EH (cell line): Measurements from ENCODE around the gene SULT2B1.
A peak's percentile ranks its signal among the peaks of the same experiment; 100 is the strongest.
"Not testable (repeated sequence)": the region's sequence is repeated elsewhere in the genome, so short reads cannot be mapped to it uniquely, and the experiment has no call there.

Experiments used
- DNase-seq: peaks from one replicate; pipeline ENCODE4 v3.0.0-alpha.2; 2015; ENCODE audit warnings: low read depth

Gene SULT2B1

DNA sequence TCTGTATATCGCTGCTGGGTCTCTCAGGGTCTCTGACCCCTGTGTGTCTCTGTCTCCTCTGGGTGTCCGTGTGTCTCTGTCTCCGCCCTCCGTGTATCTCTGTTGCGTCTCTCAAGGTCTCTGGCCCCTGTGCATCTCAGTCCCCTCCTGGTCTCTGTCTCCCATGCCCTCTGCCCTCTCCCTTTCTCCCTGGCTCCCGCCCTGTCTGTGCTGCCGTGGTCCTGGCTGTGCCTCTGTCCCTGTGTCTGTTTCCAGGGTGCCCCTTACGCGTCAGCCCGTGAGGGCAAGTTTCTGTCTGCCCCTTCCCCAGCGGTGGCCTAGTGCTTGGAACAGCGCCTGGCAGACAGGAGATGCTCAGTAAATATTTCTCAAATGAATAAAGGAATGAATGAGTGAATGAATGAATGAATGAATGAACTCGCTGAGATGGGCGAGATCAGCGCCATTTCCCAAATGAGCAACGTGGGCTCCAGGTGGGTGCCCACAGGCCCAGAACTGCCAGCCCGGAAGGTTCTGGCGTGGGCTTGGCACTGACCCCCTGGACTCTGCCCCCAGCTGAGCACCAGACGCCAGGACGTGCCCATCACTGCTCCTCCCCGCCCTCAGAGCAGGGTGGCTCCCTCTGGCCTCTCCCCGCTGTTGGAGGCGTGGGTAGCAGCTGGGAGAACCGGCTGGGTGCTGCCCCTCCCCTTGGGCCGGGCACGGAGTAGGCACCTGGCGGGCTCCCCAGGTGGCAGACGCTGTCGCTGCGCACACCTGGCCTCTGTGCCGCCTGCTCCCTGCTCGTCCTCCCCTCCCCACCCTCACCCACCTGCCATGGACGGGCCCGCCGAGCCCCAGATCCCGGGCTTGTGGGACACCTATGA lies at the start of gene SULT2B1:
Gene SULT2B1, plus strand, starts transcription at position 736 of the 866 bp plus-strand sequence. Its CDS starts 81 bp downstream, at position 817.
- DNase-seq, result no peak

DNA sequence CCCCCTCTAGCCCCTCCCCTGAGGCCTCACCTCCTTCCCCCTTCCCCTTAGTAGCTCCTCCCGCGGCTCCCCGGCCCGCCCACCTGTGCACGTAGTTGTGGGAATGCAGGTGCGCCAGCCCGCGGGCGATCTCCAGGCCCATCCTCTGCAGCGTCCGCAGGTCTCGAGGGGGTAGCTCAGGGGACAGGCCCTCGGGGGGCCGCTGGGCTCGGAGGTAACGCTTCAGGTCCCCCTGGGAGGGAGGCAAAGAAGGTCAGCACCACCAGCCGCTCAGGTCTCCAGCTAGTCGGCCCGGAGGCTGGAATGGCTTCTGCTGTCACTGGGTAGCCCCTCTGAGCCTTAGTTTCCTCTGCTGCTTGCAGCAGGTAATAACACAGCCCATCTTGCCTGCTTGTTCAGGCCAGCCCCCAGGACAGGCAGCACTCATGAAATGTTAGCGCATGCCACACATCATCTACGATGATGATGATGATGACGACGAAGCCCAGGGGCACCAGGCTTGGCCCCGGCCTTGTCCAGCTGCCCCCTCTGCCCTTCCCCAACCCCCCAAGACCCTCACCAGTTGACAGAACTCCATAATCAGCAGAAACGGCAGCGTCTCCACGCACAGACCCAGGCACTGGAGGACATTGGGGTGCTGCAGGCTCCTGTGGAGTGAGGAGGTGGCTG lies 49.5 kb upstream of the SULT2B1 start:
- DNase-seq, result no peak

DNA sequence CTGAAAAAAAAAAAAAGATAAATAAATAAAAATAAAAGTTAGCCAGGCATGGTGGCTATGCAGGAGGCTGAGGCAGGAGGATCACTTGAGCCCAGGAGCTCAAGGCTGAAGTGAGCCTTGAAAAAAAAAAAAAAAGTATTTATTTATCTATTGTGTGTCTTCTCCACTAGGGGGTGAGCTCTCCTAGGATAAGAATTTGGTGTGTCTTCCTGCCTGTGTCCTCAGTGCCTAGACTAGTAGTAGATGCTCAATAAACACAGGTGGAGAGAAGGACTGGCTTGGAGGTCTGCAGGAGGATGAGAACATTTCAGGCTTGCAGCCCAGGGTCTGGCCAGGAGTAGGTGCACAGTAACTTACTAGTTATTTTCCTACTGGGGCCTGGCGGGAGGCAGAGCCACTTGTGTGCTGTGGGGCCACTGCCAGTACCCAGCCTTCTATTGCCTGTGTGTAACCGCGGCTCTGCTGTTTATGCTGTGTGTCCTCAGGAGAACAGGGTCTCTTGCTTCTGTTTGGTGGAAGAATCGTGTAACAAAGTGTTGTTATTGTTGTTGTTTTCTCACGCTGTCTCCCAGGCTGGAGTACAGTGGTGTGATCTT lies 45.7 kb upstream of the SULT2B1 start:
- peak; percentile 69 for DNase-seq

DNA sequence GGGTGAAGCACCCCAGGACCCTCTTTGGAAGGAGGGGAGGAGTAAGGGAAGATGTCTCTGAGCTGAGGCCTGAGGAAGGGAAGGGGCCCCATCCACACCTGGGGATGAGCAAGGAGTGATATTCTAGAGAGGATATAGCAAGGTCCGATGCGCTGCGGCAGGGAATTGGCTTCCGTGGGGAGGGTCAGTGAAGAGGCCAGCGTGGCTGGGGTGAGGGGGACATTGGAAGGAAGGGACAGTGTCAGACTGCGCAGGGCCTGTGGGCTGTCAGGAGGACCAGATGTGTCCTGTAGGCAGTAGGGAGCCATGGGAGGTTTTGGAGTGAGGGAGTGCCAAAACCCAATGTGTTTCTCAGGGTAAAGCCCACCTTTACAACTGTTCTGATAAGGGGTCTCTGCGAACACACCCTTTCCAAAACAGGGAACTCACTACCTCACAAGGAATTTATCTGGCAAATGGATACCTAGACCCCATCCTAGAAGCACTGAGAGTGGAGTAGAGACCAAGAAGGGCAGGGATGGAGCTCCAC lies 44.0 kb upstream of the SULT2B1 start:
- DNase-seq, result no peak

DNA sequence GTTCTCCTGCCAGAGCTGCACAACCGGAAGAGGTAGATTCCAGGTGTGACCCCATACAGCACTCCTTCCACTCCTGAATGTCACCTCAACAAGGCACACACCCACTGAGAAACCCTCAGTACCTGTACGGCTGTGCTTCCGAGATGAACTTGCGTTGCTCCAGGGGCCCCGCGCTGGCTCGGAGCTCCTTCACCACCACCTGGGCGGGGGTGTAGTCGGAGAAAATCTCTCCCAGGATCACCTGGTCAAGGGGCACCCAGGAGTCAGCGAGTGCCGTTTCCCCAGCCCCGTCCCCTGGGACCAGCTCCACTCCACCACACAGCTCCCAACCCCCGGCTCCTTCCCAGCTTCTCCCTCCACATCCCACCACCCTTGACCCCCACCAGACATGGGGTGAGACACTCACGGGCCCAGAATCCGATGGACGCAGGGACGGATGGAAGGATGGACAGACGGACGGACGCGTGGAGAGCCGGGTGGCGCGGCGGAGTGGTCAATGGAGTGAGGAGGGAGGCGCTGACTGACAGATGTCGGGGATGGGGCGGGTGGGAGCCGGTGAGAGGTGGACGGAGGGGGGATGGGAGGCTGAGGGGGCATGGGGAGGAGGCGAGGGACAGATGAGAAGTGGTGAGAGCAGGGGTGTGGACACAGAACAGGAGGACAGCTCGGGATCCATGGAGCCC lies 43.1 kb upstream of the SULT2B1 start:
- no peak for DNase-seq

DNA sequence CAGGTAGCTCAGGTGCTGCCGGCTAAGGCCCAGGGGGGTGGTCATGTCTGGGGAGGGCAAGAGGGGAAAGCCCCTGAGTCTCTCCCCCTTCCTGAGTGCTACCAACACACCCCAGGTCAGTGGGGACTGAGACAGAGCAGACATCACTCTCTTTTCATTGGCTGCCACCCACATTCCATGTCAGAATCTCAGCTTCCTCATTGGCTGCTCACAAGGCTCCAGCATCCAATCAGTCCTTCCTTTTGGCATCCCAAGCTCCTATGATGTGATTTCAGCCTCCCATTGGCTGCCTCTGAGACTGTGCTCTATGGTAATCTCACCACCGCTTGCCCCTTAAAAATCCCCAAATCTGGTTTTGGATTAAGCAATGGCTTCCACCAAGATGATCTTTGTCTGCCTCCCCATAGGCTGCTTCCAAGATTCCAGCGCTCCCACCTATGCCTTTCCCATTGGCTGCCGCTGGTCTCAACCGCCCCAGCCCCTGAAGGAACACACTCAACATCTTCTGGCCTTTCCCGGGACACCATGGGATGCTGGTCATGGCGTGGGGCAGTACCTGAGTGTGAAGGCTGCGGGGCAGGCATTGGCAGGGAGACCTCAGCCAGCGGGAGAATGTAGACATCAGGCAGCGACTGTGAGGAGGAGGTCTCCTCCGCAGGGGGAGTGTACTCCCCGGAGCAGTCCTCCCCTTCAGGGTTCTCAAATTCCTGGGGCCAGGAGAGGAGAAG lies 42.3 kb upstream of the SULT2B1 start:
- peak; percentile 42 for DNase-seq

DNA sequence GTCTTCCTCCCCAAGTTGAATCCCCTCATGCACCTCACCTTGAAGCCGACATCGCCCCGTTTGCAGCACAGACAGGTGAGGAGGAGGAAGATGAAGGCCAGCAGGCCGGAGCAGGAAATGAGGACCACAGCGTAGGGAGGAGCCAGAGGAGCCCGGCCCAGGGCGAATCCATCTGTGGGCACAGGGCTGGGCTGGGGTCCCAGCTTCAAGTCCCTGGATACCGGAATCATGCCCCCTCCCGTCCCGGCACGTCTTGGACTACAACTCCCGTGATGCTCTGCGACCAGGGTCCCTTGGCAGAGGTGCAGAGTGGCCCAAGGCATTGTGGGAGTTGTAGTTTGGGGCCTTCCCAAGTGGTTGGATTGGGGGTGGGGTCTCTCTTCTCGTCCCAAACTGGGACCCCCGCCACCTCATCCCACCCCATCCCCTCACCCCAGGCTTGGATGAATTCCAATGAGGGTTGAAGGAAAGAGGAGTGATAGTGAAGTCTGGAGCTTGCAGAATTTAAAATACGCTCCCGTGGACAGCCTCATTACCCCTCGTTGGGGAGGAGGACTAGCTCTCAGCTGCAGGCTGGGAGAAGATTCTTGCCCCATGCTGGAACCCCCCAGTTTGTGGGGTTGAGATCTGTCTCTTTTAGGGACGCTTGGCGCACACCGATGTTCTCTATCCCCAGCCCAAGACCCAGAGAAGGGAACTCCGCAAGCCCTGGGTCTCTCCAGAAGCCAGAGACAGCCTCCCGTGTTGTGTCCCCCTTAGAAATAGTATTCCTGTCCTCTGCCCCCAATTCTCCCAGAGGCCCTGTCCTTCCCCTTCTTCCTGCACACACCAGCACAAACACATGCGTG lies 41.3 kb upstream of the SULT2B1 start:
- peak; percentile 64 for DNase-seq

DNA sequence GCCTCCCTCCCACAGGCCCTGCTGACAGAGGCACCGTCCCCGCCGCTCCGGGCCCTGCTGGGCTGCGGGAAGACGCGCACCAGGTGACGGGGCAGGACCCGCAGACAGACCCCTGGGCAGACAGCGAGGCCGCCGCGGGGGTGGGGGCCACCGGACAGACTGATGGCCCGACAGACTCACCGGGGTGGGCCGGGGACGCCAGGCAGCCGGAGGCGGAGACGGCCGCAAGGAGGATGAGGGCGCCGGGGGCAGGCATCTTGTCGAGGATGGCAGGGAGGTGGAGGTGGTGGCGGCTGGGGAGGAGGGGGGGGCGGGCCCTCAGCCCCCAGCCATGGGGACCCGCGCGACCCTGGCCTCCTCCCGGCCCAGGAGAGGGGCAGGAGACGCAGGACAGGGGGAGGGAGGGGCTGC lies 40.6 kb upstream of the SULT2B1 start:
- DNase-seq, result no peak

DNA sequence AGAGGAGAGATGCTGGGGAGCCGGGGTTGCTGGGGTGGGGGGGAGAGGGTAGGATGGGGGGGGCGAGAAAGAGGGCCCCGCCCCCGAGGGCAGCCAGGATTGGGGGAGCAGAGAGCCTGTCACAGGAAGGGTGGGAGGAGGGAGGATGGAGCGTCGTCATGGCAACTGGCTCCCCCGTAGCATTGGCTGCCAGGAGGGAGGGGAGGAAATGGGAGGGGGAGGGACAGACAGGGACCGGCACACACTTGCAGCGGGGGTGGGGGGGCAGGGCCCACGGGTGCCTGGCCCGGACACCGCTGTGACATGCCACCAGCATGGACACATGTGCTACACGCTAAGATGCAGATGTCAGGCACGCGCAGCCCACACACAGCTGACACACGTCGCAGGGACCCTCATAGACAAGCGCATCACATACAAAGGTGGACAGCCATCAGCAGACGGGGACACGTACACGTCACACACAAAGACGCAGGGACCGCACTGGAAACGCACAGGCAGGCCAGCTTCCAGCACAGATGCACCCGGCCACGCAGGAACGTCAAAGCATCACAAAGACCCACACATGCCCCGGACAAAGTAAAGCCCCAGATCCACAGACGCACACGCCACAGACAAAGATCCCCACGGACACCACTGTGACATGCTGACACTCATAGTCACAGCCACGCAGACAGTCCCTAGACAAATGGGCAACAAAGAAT lies 40.0 kb upstream of the SULT2B1 start, which contains the start of gene LMTK3:
Gene LMTK3, minus strand, starts transcription at position 36 of the 704 bp plus-strand sequence. CDS start 259 bp downstream, outside the sequence.
- peak; percentile 63 for DNase-seq

DNA sequence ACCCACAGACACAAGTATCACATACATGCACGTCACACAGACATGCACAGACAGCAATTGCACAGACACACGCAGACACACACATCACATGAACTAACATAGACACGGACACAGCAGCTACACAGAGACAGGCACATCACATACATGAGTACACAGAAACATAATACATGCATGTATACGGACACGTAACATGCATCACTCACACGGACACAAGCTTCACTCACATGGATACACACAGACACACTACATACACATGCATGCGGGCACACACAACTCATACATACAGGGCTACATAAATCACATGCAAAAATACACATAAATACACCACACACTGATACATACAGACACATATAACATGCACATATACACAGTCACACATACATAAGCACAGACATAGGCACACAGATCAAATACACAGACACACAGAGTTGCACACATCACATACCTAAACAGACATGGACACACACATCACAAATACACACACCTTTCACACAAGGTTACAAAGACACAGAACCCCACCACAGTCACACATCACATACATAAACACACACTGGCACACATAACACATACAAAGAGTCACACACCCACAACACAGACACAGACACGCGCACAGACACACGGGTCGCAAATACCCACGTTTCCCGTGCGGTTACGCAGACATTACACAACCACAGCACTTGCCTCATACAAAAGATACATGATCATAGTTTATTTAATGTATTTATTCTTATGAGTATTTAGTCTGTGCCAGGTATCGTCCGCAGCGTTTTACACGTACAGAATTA lies 39.3 kb upstream of the SULT2B1 start:
- no peak for DNase-seq

DNA sequence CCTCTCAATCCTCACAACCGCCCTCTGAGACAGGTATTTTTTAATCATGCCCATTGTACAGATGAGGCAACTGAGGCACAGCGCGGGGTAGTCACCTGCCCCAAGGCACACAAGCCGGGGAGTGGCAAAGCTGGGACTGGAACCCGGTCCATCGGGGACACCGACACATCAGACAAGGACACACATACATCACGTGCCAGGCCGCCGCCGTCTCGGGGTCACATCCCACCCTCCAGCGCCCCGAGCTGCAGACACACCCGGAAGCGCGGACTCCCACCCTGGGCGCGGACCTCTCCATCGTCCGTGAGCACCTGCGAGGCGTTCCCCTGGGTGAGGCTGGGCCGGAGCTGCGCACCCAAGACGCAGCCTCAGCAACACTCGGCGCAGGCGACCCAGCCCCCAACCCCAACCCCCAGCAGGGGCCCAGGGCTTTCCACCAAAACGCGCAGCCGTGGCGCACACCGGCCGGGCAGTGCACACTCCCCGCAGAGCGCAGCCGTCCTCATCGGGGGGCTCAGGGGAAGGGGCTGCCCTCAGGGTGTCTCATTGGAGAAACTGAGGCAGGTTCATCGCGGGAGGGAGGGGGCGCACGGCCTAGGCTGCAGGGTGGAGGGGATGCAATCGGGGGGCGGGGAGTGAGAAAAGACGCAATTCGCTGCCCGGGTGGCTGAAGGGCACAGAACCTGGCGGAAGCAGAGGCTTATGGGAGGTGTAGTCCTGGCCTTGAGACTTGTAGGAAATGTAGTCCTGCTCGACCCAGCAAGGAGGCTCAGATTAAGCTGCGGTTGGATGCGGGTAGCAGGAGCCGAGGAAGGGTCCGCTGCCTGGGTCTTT lies 38.5 kb upstream of the SULT2B1 start:
- peak; percentile 73 for DNase-seq

DNA sequence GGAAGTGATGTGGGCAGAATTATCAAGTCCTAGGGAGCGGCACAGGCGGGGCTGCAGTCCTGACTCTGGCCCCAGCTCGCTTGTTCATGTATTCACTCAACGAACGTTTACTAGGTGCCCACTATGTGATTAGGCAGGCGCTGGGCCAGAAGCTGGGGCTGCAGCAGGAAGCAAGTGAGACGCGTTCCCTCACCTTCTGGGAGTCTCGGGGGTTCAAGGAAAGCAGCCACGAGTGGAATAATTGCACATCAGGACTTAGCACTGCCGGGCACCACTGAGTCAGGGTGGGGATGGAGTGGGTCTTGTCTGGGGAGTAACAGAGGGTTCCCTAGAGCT lies 37.9 kb upstream of the SULT2B1 start:
- DNase-seq, result no peak

DNA sequence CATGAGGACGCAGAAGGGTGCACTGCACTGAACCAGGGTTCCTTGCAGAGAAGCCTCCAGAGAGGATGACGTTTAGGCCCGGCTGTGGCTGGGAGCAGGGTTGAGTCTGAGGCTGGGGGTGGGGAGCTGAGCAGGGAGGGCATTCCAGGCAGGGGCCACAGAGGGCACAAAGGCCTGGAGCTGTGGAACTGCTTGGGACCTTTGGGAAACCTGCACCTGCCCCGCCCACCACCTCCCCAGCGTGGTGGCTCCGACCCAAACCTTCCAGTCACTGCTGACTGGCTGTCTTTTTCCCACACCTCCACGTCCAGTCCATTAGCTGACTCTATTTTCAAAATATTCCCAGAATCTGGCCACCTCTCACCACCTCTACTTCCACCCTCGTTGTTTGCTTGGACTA lies 35.4 kb upstream of the SULT2B1 start:
- no peak for DNase-seq

DNA sequence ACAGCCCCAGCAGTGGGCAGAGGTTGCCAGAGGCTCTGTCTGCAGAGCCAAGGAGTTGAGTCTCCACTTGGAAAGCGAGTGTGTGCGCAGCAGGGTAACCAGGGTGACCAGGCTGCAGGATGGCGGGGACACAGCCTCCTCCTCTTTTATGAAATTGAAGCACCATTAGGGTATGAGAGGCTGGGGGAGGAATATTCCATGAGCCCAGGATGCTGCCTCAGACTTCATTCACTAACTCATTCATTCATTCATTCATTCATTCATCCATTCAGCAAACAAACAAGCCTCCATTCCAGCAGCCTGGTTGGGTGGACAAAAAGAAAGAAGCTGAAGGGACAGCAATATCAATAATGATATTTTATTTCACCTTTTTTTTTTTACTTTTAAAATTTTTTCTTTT lies 33.8 kb upstream of the SULT2B1 start:
- no peak for DNase-seq

DNA sequence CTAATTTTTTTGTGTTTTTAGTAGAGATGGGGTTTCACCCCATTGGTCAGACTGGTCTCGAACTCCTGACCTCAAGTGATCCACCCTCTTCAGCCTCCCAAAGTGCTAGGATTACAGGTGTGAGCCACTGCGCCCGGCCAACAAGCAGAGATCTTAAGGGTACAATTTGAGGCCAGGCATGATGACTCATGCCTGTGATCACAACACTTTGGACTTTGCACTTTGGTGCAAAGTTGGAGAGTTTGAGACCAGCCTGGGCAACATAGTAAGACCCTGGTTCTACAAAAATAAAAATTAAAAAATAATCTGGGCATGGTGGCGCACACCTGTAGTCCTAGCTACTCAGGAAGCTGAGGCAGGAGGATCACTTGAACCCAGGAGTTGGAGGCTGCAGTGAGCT lies 32.5 kb upstream of the SULT2B1 start:
- DNase-seq, result not testable (repeated sequence)

DNA sequence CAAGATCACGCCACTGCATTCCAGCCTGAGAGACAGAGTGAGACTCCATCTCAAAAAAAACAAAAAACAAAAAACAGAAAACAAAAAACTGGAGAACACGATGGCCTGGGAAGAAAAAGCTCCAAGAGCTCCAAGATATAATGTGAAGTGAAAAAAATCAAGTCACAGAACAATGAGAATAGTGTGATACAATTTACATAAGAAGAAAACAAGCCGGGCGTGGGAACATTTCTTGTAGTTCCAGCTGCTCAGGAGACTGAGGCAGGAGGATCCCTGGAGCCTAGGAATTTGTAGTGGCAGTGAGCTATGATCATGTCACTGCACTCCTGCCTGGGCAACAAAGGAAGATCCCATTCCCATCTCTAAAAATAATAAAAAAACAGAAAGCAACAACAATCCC lies 31.8 kb upstream of the SULT2B1 start:
- DNase-seq, result no peak

DNA sequence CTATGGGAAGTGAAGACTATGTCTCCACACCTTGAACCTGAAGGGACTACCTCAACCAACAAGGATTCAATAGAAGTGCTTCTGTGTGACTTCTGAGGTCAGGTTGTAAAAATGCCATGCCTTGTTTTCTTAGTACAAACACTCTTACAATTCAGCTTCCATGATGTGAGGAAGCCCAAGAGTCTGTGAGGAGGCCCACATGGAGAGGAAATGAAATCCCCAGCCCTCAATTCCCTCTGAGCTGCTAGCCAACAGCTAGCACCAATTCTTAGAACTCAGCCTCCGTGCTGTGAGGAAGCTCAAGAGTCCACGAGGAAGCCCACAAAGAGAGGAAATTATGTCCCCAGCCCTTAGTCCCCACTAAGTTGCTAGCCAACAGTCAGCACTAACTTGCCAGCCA lies 27.8 kb upstream of the SULT2B1 start:
- DNase-seq, result no peak

DNA sequence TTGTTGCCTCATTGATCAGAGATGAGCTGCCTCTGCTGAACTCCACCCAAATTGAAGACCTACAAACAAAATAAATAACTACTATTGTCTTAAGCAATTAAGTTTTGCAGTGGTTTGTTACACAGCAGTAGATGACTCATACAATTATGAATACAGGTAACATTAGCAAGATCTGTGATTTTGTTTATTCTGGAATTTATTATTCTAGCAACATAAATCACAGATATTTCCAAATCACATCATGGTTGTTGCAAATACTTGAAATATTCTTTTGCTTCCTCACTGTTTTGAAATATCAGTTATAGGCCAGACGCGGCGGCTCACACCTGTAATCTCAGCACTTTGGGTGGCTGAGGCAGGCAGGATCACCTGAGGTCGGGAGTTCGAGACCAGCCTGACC lies 27.2 kb upstream of the SULT2B1 start:
- no peak for DNase-seq
